Urothelium cell line (cell line): ENCODE results near the gene PTPRD.

ENCODE experiments used
- DNase-seq: peaks from one replicate; pipeline ENCODE4 v3.0.0; 2011; ENCODE audit warnings: low spot score, mixed read lengths
- FAIRE-seq: peaks from 2 replicates; lab custom pipeline; 2011; peaks lifted over from hg19 to GRCh38; lab: Jason Lieb, UNC

Gene PTPRD

DNA sequence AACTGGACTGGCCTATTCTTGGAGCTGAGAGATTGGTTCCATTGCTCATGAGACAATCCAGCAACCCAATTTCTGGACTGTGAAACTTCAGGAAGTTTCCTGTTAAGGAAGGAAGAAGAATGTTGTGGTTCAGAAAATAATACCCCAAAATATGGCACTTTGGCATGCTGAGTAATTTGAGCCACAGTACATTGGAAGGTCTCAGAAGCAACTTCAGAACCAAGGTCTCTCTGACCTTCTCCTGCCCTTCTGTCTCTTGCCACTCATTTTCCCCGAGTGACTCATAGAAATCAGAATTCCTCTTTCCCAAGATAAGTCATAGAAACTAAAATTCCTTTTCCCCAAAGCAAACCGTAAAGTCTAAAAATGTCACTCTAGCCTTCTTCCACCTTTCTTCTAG is 1366.1 kb downstream of the PTPRD start:
- DNase-seq (no peak), FAIRE-seq (no peak)

DNA sequence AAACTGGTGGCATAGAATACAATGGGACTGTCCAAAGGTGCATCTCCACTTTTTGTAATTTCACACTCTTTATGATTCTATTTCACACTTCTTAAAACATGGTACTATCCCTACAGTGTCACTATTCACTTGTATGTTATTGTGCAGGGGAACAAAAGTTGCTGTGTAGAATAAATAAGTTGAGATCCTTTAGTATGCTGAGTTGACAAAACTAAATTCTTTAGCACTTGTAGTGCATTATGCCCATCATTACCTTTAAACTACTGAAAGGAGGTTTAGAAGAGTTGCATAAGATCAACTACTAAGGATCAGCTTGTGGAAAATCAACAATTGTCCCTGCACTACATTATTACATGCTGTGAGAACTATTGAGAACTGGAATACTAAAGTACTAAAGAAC is 1380.9 kb downstream of the PTPRD start:
- no peak for DNase-seq
- no peak for FAIRE-seq

DNA sequence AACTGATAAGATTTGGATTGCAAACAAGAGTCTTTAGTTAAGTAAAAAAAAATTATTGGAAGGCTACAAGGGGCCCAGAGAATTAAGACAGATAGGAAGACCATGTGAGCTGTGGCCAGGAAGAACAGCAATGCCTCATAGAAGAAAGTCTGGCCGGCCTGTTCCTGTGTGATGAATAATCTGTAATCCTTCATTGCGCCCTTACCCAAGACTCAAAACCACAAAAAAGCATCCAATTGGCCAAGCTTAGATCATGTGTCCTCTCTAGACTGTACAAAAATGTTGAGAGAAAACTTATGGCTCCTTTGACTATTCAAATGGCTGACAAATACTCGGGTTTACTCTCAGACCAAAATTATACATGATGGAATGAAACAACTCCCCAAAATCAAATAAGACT is 1383.5 kb downstream of the PTPRD start:
- FAIRE-seq = no peak
- peak; percentile 5 for DNase-seq

DNA sequence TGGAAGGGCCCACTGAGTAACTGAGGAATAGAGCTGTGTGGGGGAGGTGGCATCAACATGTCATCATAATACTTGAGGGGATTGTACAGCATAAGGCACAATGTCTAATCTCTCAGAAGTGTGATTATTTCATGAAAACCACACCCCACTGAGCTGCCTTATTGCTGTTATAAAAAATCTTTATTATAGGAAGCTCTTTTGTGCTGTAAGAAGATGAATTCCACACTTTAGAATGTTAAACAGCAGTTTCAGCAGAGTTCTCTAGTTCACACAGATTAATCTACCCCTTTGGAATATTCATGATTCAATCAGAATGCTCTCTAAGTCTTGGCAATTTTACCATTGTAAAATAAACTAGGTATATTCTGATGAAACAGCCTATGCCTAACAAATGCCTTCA is 1389.6 kb downstream of the PTPRD start:
- no peak for FAIRE-seq
- DNase-seq = no peak

DNA sequence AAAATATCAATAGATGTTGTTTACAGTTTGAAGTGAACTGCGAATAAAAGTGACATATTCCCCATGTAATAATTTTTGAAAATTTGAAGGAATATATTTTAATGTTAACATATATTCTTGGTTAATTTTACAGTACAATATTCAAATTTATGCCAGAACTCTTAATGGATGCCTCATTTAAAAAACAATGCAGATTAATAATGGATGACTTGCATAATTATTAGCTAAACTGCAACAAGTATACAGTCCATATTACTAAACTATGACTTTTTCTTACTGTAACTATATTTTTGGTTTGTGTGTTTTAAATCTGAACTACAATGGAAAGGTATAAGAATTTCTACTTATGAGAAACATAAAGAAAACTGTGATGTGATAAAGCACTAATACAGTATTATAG is 1390.1 kb downstream of the PTPRD start:
- DNase-seq (no peak), FAIRE-seq (no peak)

DNA sequence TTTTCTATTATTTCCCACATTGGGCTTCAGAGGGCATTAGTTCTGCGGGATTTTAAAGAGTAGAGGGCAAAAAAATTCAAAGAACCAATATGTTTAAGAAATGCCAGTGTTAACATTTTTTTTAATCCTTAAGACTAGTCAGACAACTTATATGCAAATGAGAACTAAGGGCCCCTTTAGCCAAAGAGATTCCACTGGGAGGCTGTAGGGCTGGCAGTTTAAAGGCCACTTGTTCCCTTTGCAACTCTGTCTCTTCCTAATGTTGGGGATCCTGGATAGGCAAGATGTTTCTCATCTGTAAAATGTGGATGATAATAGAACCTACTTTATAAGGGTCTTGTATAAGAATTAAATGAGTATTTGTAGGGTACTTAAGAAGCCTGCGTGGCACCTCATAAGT is 1395.9 kb downstream of the PTPRD start:
- no peak for FAIRE-seq
- DNase-seq = no peak

DNA sequence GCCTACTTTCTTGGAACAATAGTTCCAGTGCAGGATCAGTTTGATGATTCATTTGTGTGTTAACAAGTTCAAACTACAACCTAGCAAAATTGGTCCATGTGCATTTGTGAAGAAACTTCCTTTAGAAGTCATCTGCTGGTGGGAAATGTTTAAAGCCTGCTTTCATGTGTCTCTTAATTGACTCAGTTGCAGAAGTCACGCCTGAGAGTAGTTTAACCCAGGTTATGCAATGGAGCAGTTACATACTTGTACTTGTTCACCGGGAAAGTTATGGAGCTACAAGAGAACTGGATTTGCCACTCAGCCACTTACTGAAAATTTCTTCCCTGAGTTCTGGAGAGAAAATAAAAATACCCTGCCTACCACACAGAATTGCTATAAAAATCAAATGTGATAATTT is 1397.8 kb downstream of the PTPRD start:
- no peak for FAIRE-seq
- DNase-seq = no peak

DNA sequence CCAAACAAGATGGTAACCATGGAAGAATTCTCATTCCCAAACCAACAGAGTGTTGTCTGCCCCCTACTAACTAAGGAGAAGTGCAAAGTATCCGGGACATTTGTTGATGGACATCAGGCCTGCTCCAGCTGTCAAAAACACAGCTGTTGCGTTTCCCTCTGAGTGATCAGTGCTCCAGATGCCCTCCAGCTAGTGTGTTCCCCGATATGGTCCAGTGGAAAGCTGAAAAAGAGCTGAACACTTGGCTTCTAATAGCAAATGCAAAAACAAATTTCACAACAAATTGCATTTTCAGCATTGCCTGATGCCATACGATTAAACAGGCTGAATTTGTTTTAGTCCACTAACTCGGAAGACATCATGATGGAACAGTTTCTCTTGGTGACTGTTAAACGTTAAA is 1398.7 kb downstream of the PTPRD start:
- DNase-seq (no peak), FAIRE-seq (no peak)

DNA sequence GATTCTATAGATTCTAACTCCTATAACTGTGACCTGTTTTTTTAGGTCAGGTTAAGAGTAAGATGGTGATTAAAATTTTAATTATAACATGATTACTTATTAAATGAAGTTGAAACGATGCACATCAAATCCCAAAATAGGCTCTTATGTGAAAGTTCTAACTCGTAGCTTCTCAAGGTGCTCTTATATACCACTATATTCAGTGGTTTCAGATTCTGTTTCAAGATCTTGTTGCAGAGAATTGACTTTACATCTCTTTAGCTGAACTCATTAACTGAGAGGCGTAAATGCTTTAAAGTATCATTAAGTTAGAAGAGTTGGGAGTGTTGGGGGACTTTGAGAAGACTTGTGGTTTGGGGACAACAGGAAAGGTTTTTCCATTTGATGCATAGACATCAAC is 1399.8 kb downstream of the PTPRD start:
- no peak for FAIRE-seq
- DNase-seq = no peak

DNA sequence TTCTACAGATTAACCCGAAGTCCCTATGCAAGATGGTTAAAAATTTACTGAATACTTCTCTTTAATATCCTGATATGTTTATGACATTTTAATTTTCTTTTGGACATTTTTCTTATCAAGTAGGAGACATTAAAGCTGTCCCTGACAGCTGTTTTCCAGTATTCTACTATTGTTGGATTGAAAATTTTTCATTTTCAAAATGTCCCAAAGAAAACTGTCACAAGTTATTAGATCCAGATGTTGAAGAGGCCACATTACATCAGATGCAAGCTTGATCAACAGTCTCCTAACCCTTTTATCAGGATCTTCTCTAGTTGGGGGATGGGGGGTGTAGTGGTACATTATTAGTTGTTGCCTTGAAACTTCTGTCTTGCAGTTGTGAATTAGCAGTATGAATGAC is 1410.5 kb downstream of the PTPRD start:
- no peak for DNase-seq
- FAIRE-seq = no peak

DNA sequence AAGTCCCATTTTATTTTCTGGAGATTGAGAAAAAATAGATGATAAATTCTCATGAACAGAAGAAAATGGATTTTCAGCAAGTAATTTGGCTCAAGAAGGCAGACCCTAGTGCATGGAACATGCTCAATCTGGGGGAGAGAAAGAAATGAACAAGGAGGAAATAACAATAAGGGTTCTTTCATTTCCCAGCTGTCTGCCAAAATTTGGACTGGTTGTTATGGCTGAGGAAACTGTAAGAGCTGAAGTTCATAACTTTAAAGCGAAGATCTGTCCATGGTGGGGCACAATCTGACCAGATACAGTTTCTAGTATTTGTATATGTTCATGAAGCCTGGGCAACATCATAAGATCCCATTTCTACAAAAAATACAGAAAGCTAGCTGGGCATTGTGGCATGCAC is 1426.7 kb downstream of the PTPRD start:
- no peak for FAIRE-seq
- DNase-seq = no peak

DNA sequence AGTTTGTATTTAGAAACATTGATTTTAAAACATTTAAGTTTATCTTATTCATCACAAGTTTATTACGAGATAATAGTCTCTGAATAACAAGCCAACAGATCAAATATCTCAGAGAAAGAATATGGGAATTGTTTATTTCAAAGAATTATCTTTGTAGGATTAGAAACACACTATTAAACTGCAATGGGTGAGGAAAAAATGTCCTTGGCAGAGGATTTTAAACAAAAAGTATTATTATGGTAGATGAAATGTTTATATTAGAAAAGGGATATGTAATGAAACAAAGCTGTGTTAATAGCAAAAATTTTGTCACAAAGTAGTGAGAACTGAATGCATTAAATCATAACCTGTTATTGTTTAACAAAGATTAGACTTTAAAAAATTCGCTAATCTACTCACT is 1430.4 kb downstream of the PTPRD start:
- FAIRE-seq (no peak), DNase-seq (no peak)

DNA sequence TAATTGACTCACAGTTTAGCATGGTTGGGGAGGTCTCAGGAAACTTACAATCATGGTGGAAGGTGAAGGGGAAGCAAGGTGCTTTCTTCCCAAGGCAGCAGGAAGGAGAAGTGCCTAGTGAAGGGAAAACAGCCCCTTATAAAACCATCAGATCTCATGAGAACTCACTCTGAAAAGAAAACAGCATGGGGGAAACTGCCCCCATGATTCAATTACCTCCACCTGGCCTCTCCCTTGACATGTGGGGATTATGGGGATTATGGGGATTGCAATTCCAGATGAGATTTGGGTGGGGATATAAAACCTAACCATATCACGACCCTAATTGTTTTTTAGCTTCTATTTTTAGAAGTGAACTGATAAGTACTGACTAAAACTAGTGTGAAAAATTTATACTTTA is 1435.7 kb downstream of the PTPRD start:
- DNase-seq (no peak), FAIRE-seq (no peak)

DNA sequence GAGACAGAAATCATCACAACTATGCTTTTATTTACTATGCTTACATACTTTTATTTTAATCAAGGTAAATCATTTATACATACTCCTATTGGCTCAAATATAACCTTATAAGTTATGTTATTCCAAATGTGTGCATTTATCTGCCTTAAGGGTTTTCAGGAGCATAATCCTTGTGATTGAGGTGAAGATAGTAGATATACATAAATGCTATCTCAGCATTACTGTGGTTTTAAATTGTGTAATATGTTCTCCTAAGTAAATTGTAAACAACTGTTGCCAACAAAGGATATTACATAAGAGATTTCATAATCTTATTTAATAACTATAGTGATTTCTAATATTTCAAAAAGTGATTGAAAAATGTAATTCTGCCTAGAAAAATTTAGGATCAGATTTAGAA is 1438.4 kb downstream of the PTPRD start:
- no peak for FAIRE-seq
- no peak for DNase-seq

DNA sequence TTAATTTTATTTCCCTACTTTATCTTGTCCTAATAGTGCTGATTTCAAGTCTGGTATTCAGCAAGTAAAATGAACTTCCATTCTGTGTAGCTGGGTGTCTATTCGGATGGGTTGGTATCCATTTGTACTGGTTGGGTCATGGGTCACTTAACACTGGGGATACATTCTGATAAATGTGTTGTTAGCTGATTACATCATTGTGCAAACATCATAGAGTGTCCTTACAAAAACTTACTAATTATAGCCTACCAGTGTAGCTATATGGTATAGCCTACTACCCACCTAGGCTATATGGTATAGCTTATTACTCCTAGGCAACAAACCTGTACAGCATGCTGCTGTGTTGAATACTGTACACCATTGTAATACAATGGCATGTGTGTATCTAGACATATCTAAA is 1439.5 kb downstream of the PTPRD start:
- DNase-seq (no peak), FAIRE-seq (no peak)

DNA sequence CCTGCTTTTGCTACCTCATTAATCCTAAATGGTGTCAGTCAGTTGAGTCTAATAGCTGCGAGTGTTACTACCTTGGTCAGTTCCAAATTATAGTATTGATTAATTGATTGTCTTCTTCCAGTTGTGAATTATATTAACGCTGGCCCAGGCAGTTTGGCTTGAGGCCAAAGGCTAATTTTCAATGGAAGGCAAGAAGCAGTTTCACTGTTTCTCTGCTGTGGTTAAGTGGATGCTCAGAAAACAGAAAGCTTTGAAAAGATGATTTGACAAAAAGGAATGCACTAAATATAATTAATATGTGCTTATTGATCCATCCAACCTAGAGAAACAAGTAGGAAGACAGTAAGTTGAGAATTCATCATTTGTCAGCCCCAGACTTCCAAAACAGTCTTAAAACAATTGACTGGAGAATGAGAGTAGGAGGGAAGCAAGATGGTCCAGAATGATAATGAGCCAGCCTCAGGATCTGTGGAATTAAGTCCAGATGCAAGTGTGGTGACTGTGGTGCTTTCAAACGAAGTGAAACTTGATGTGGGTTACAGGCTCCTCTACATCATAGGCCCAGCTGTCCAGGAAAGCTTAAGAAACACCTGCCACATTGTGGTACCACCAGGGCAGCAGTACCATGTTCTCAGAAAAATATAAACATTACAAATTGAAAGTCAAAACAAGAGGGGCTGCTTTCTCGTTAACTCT is 1442.2 kb downstream of the PTPRD start:
- FAIRE-seq (no peak), DNase-seq (no peak)

DNA sequence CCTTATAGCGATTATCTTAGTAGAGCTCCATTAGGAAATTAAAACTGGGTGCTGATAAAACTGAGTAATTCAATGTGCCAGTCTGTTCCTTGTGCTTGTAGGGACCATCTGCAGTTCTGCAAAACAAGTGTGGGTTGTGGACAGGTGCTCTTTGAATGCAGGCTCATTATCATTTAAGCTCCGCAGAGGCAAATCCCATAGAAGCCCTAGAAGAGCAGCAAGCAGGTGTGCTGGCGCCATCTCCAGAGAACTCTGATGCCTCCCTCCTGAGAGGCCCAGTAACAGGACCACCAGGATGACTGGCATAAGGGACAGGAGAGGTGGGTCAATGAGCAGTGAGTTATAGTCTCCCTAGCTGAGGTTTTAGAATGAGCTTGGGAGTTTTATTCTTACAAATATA is 1470.8 kb downstream of the PTPRD start:
- DNase-seq = no peak
- FAIRE-seq = no peak

DNA sequence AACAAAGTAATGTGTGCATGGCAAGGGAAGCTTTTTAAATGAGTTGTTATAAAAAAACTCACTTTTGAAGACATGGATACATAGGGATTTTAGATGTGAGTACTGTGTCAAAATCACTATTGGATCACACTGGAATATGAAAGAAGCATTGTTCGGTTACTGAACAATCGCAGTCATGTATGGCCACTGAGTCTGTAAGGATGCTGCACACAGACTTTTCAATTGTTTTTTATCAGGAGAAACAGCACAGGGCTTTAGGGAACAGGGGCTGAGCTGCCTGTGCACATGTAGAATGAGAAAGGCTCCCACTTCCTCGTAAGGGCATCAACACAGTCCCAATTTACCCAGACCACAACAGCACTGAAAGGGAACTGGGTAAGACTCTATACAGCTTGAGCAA is 1479.3 kb downstream of the PTPRD start:
- no peak for DNase-seq
- FAIRE-seq = no peak

DNA sequence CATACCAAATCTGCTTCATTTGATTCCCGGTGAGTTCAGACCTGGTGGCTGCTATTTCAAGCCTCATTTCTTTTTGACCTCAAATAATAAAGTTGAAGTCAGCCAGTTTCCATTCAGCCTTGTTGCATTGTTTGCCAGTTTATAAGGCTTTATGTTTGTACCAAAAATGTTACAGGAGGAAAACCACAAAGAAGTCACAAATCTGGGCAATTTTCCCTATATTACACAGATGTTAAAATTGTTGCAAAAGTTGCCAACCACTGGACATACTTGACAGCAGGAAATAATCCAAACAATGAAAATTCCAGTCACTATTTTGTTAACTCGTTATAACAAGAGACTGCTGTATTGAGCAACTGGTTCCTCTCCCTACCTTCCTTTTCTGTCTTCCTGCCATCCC is 1488.2 kb downstream of the PTPRD start:
- FAIRE-seq (no peak), DNase-seq (no peak)

DNA sequence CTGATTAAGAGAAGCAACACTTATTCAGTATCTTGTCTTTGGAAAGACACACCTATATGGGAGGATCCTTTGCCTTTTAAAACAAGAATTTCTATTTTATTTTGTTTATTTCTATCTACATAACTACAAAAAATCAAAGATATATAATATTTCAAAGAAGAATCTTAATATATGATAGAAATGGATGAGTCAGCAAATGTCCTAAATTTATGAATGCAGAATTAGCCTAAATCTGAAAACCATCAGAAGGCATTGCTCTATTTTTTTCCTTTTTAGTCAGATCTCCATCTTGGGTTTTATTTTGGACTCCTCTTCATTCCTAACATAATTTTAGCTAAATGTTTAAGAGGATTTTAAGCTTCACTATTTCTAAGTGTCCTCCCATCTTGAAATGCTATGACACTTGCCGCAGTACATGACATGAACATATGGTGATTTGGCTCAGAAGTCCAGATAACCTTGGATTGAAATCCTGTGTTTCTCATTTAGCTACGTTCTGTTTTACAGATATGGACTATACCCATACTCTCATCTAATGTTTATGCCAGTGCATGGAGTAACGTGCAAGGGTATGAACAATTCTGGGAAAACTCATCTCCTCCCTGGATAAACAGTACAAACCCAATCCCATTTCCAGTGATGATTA is 1490.4 kb downstream of the PTPRD start:
- no peak for FAIRE-seq
- no peak for DNase-seq

DNA sequence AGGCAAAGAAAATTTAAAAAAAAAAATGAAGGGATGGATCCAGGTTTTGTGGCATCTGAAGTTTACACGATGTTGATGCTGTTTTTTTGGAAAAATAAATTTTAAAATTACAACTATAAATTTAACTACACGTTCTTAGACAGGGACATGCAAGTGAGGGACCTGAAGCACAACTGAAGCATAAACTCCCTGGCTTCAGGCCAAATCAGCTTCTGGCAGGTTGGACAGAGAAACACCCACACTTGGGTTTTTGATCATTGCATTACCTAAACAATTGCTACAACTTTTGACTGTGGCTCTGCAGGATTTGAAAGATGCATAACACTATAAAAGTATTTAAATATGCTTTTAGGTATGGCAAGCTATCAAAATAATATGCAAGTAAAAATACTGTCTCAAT is 1494.9 kb downstream of the PTPRD start:
- DNase-seq (no peak), FAIRE-seq (no peak)

DNA sequence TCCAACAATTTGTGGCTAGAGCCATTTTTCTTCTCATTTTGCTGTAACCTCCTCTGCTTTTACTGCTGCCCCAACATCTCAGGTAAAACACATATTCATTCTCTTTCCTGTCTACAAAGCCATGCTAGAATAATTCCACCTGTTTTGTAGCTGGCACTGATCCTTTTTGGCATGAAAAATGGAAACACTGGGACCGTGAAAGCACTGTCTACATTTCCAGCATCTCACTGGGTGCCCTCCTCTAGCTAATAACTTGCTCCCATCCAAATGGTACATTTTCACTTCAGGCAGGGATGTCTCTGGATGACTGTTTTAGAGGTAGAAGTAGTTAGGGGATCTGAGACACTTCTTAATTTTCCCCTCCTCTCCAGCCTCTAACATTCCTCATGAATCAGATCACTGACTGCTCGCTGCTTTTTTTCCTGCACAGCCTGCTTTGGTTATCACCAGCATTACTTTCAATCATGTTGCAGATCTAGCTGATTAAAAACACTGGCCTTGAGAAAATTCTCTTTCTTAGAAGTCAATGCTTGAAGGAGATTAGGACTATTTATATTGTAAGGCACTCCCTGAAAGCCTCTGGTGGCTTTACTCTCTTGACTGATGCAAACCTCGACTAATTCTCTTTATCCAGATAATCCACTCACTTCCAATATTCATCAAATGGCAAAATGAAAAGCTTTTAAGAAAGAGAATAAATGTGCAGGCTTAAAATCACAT is 1500.6 kb downstream of the PTPRD start:
- DNase-seq = no peak
- no peak for FAIRE-seq
